KMS-11 (cell line): ENCODE data around the gene CHKB.

Source experiments
- H2AFZ ChIP-seq: fragments of 200-600 bp; sonication (generic); 2 replicates; pipeline ENCODE4 v1.6.1; 2016; ENCODE audit warnings: antibody characterized with exemption, mixed run types, low read depth
- H3K27ac ChIP-seq: fragments of 200-600 bp; sonication (generic); 2 replicates; pipeline ENCODE4 v1.6.1; 2016; ENCODE audit warnings: mild to moderate bottlenecking, mixed run types
- H3K27me3 ChIP-seq: fragments of 200-600 bp; sonication (generic); 2 replicates; pipeline ENCODE4 v1.6.1; 2017; ENCODE audit warnings: mild to moderate bottlenecking, low read depth, mixed run types, moderate library complexity; ENCODE audit not compliant: insufficient read depth
- H3K36me3 ChIP-seq: fragments of 200-600 bp; sonication (generic); 2 replicates; pipeline ENCODE4 v1.6.1; 2017; ENCODE audit warnings: mild to moderate bottlenecking, mixed run types; ENCODE audit not compliant: insufficient read depth
- H3K4me1 ChIP-seq: fragments of 200-600 bp; sonication (generic); 2 replicates; pipeline ENCODE4 v1.6.1; 2016; ENCODE audit warnings: mild to moderate bottlenecking, low read depth, mixed run types; ENCODE audit not compliant: poor library complexity, severe bottlenecking
- H3K4me2 ChIP-seq: fragments of 200-600 bp; sonication (generic); 2 replicates; pipeline ENCODE4 v1.7.0; 2016; ENCODE audit warnings: mild to moderate bottlenecking, mixed run types
- H3K4me3 ChIP-seq: fragments of 200-600 bp; sonication (generic); IDR thresholded peaks from 2 replicates; pipeline ENCODE4 v1.6.1; 2017; ENCODE audit warnings: low read depth, low read length, mixed read lengths; ENCODE audit not compliant: insufficient read depth
- H3K79me2 ChIP-seq: fragments of 200-600 bp; sonication (generic); 2 replicates; pipeline ENCODE4 v1.6.1; 2016; ENCODE audit warnings: low read depth, mixed run types; ENCODE audit not compliant: insufficient read depth
- H3K9ac ChIP-seq: fragments of 200-600 bp; sonication (generic); 2 replicates; pipeline ENCODE4 v1.6.1; 2016; ENCODE audit warnings: mild to moderate bottlenecking, mixed run types
- H4K20me1 ChIP-seq: fragments of 200-600 bp; sonication (generic); 2 replicates; pipeline ENCODE4 v1.6.1; 2016; ENCODE audit warnings: mild to moderate bottlenecking, mixed run types; ENCODE audit not compliant: insufficient read depth
- CTCF ChIP-seq: fragments of 200-600 bp; sonication (generic); conservative IDR thresholded peaks from 2 replicates; pipeline ENCODE4 v1.6.1; 2017; ENCODE audit warnings: low read depth, mild to moderate bottlenecking, antibody characterized with exemption, low read length, moderate library complexity, mixed read lengths

CHKB gene

DNA sequence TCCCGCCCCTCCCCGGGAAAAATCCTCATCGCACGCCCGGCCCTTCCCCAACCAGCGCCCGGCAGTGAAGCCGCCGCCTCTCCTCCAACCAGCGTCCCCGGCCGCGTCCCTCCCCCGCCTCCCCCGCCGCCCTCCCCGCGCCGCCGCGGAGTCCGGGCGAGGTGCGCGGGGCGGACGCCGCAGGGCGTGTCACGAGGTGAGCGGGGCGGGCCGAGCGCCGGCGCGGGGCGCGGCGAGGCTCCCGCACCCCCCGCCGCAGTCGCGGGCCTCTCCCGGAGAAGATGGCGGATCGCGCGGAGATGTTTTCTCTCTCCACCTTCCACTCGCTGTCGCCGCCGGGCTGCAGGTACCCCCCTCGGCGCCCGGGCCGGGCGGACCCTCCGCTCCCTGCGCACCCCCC, 17.9 kb upstream of the CHKB start, which contains the start of gene MAPK8IP2:
TSS of gene MAPK8IP2 (plus strand) at position 256 of the 400 bp plus-strand sequence. CDS start at position 282, 26 bp downstream.
- H3K4me3 ChIP-seq: no peak within 1 kb of the TSS
- H3K27ac ChIP-seq: no peak within 1 kb of the TSS
- no peak for TF ChIP-seq CTCF
- no peaks in the 10 kb centered on the region for H4K20me1 ChIP-seq
- H3K27me3 ChIP-seq: peaks cover 22% of the 10 kb centered on the region
- H2AFZ ChIP-seq: no peak within 1 kb of the TSS
- no peaks in the 10 kb centered on the region for H3K4me1 ChIP-seq
- H3K36me3 ChIP-seq: no peaks in the 10 kb centered on the region
- H3K9ac ChIP-seq: no peak within 1 kb of the TSS
- H3K79me2 ChIP-seq: no peaks in the 10 kb centered on the region
- H3K4me2 ChIP-seq: no peak within 1 kb of the TSS

GRCh38 chr22:50599816-50600455, 17.3 kb upstream of the CHKB start:
- H3K4me1 ChIP-seq: no peaks in the 10 kb centered on the region
- no peaks in the 10 kb centered on the region for H4K20me1 ChIP-seq
- TF ChIP-seq CTCF: no peak
- H3K36me3 ChIP-seq: no peaks in the 10 kb centered on the region
- no peak overlapping the region for H3K27ac ChIP-seq
- peaks cover 22% of the 10 kb centered on the region for H3K27me3 ChIP-seq
- H3K79me2 ChIP-seq: no peaks in the 10 kb centered on the region
- no peak overlapping the region for H3K4me3 ChIP-seq
- no peak overlapping the region for H3K9ac ChIP-seq
- no peak overlapping the region for H3K4me2 ChIP-seq
- no peak overlapping the region for H2AFZ ChIP-seq

DNA sequence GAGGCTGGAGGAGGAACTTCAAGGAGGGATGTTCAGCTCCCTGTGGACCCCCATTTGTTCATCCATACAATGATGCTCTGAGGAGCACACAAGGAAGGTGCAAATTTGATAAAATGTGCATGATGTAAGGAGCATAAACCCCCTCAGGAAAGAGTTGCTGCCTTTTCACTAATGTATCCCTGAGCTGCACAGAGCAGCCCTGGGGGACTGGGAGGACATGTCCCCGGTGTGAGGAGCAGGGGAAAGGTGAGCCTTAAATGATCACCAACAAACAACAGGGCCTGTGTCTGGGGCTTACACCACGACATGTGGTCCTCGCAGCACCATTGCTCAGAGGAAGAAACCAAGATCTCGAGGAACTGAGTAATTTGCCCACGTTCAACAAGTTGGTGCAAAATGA, 14.4 kb upstream of the CHKB start:
- Histone ChIP-seq H3K9ac (no peak overlapping the region), H3K36me3 (no peaks in the 10 kb centered on the region), H3K4me2 (no peak overlapping the region), H3K4me1 (no peaks in the 10 kb centered on the region), H3K79me2 (no peaks in the 10 kb centered on the region), H4K20me1 (no peaks in the 10 kb centered on the region), H3K27ac (no peak overlapping the region), H3K4me3 (no peak overlapping the region), H2AFZ (no peak overlapping the region), H3K27me3 (peaks cover 7% of the 10 kb centered on the region; the same call in 1 of the 2 replicates)
- TF ChIP-seq CTCF: no peak

DNA sequence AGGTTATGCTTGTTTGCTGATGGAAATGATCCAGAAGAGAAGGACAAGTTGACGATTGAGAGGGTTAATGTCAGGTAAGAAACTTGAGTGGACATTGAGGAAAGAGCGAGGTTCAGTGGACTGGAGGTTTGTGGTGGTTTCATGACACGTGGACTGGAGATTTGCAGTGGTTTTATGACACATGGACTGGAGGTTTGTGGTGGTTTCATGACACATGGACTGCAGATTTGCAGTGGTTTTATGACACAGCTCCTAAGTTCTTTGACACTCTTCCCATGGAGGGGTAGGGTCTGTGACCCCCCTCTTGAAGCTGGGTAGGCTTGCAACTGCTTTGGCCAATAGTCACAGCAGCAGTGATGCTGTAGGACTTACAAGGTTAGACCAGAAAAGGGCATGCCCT, 12.5 kb upstream of the CHKB start:
- Histone ChIP-seq H3K4me3 (no peak overlapping the region), H2AFZ (no peak overlapping the region), H3K27me3 (no peaks in the 10 kb centered on the region; the same call in 1 of the 2 replicates), H4K20me1 (no peaks in the 10 kb centered on the region), H3K4me1 (no peaks in the 10 kb centered on the region), H3K27ac (no peak overlapping the region), H3K36me3 (no peaks in the 10 kb centered on the region), H3K4me2 (no peak overlapping the region), H3K9ac (no peak overlapping the region), H3K79me2 (no peaks in the 10 kb centered on the region)
- TF ChIP-seq CTCF: no peak
